ENCODE measurements around the gene SPNS1.

The SPNS1 gene

GRCh38 chr16:29011851-29012250, 37.3 kb downstream of the SPNS1 start:
- no peak overlapping the region for H3K4ac ChIP-seq (ENCODE audit: low read depth, low read length)

GRCh38 chr16:29012913-29013553, 38.5 kb downstream of the SPNS1 start:
- H2BK15ac ChIP-seq (replicated peaks; ENCODE audit: low read depth) = no peak overlapping the region
- no peak overlapping the region for H4K5ac ChIP-seq (ENCODE audit: low read length)
- H3K36me3 ChIP-seq (ENCODE audit: control insufficient read depth, insufficient read depth, low read length) = no peaks in the 10 kb centered on the region
- no peak overlapping the region for H3K27ac ChIP-seq (ENCODE audit: low read depth, low read length)
- no peak overlapping the region for H2AK5ac ChIP-seq (ENCODE audit: low read length)
- H2BK5ac ChIP-seq (ENCODE audit: low read length) = no peak overlapping the region
- no peak overlapping the region for H3K23ac ChIP-seq (ENCODE audit: low read length)
- H3K4ac ChIP-seq (ENCODE audit: low read depth, low read length) = no peak overlapping the region
- DNase-seq = no peak
- no peaks in the 10 kb centered on the region for H3K79me2 ChIP-seq (ENCODE audit: control insufficient read depth, insufficient read depth, low read length)
- no peak overlapping the region for H3K18ac ChIP-seq (ENCODE audit: low read length)
- no CpG with 5 or more reads among the region's 9 CpGs for WGBS (ENCODE audit: extremely low coverage, insufficient coverage, low lambda C conversion rate)
- no peak overlapping the region for H2BK120ac ChIP-seq (ENCODE audit: low read depth, low read length)
- no peak overlapping the region for H3K56ac ChIP-seq (ENCODE audit: low read length)
- H3K79me1 ChIP-seq (ENCODE audit: low read length) = no peaks in the 10 kb centered on the region
- H3K4me2 ChIP-seq (ENCODE audit: low read length) = no peak overlapping the region
- no peak overlapping the region for H3K4me3 ChIP-seq (ENCODE audit: low read length)
- no peaks in the 10 kb centered on the region for H3K27me3 ChIP-seq (ENCODE audit: insufficient read depth, low read length, poor library complexity)
- no peaks in the 10 kb centered on the region for H3K4me1 ChIP-seq (ENCODE audit: control insufficient read depth, low read depth, low read length)
- no peak overlapping the region for H4K8ac ChIP-seq (ENCODE audit: low read depth, low read length)
- no peak overlapping the region for H3K9ac ChIP-seq (ENCODE audit: low read length)

More at GRCh38 chr16:29011851-29012250, 37.3 kb downstream of the SPNS1 start:
- Histone ChIP-seq H3K79me2 (ENCODE audit: control insufficient read depth, insufficient read depth, low read length) (no peaks in the 10 kb centered on the region), H3K4me2 (ENCODE audit: low read length) (no peak overlapping the region), H3K36me3 (ENCODE audit: control insufficient read depth, insufficient read depth, low read length) (no peaks in the 10 kb centered on the region), H2BK120ac (ENCODE audit: low read depth, low read length) (no peak overlapping the region), H3K27me3 (ENCODE audit: insufficient read depth, low read length, poor library complexity) (no peaks in the 10 kb centered on the region), H3K18ac (ENCODE audit: low read length) (no peak overlapping the region), H4K8ac (ENCODE audit: low read depth, low read length) (no peak overlapping the region), H3K9ac (ENCODE audit: low read length) (no peak overlapping the region), H3K27ac (ENCODE audit: low read depth, low read length) (no peak overlapping the region), H2BK15ac (replicated peaks; ENCODE audit: low read depth) (no peak overlapping the region), H3K23ac (ENCODE audit: low read length) (no peak overlapping the region), H3K79me1 (ENCODE audit: low read length) (no peaks in the 10 kb centered on the region), H3K4me1 (ENCODE audit: control insufficient read depth, low read depth, low read length) (no peaks in the 10 kb centered on the region), H2BK5ac (ENCODE audit: low read length) (no peak overlapping the region), H4K5ac (ENCODE audit: low read length) (no peak overlapping the region), H3K56ac (ENCODE audit: low read length) (no peak overlapping the region), H2AK5ac (ENCODE audit: low read length) (no peak overlapping the region), H3K4me3 (ENCODE audit: low read length) (no peak overlapping the region)
- WGBS (ENCODE audit: extremely low coverage, insufficient coverage, low lambda C conversion rate) = no CpG with 5 or more reads among the region's 4 CpGs
- no peak for DNase-seq

GRCh38 chr16:29014561-29015069, 40.0 kb downstream of the SPNS1 start:
- H3K27ac ChIP-seq (ENCODE audit: low read depth, low read length) = no peak overlapping the region
- no peak overlapping the region for H2AK5ac ChIP-seq (ENCODE audit: low read length)
- H3K4me2 ChIP-seq (ENCODE audit: low read length) = no peak overlapping the region
- no peaks in the 10 kb centered on the region for H3K79me2 ChIP-seq (ENCODE audit: control insufficient read depth, insufficient read depth, low read length)
- H3K23ac ChIP-seq (ENCODE audit: low read length) = no peak overlapping the region
- H3K4me1 ChIP-seq (ENCODE audit: control insufficient read depth, low read depth, low read length) = no peaks in the 10 kb centered on the region
- H3K27me3 ChIP-seq (ENCODE audit: insufficient read depth, low read length, poor library complexity) = no peaks in the 10 kb centered on the region
- H3K9ac ChIP-seq (ENCODE audit: low read length) = no peak overlapping the region
- no peak overlapping the region for H3K18ac ChIP-seq (ENCODE audit: low read length)
- no peak overlapping the region for H4K5ac ChIP-seq (ENCODE audit: low read length)
- H2BK5ac ChIP-seq (ENCODE audit: low read length) = no peak overlapping the region
- no peak overlapping the region for H2BK15ac ChIP-seq (replicated peaks; ENCODE audit: low read depth)
- H3K79me1 ChIP-seq (ENCODE audit: low read length) = no peaks in the 10 kb centered on the region
- H2BK120ac ChIP-seq (ENCODE audit: low read depth, low read length) = no peak overlapping the region
- WGBS (ENCODE audit: extremely low coverage, insufficient coverage, low lambda C conversion rate) = no CpG with 5 or more reads among the region's 3 CpGs
- no peak for DNase-seq
- H3K4me3 ChIP-seq (ENCODE audit: low read length) = no peak overlapping the region
- no peak overlapping the region for H3K56ac ChIP-seq (ENCODE audit: low read length)
- H3K4ac ChIP-seq (ENCODE audit: low read depth, low read length) = no peak overlapping the region
- no peaks in the 10 kb centered on the region for H3K36me3 ChIP-seq (ENCODE audit: control insufficient read depth, insufficient read depth, low read length)
- H4K8ac ChIP-seq (ENCODE audit: low read depth, low read length) = no peak overlapping the region

GRCh38 chr16:29022196-29022595, 47.6 kb downstream of the SPNS1 start:
- H2BK15ac ChIP-seq (replicated peaks; ENCODE audit: low read depth) = no peak overlapping the region
- H3K79me2 ChIP-seq (ENCODE audit: control insufficient read depth, insufficient read depth, low read length) = no peaks in the 10 kb centered on the region
- no peak overlapping the region for H2BK5ac ChIP-seq (ENCODE audit: low read length)
- H3K79me1 ChIP-seq (ENCODE audit: low read length) = no peaks in the 10 kb centered on the region
- no peak for DNase-seq
- H4K5ac ChIP-seq (ENCODE audit: low read length) = no peak overlapping the region
- H3K36me3 ChIP-seq (ENCODE audit: control insufficient read depth, insufficient read depth, low read length) = no peaks in the 10 kb centered on the region
- no peak overlapping the region for H3K4me3 ChIP-seq (ENCODE audit: low read length)
- H3K18ac ChIP-seq (ENCODE audit: low read length) = no peak overlapping the region
- no peaks in the 10 kb centered on the region for H3K4me1 ChIP-seq (ENCODE audit: control insufficient read depth, low read depth, low read length)
- H3K27ac ChIP-seq (ENCODE audit: low read depth, low read length) = no peak overlapping the region
- H3K56ac ChIP-seq (ENCODE audit: low read length) = no peak overlapping the region
- H4K8ac ChIP-seq (ENCODE audit: low read depth, low read length) = no peak overlapping the region
- no peaks in the 10 kb centered on the region for H3K27me3 ChIP-seq (ENCODE audit: insufficient read depth, low read length, poor library complexity)
- no peak overlapping the region for H2AK5ac ChIP-seq (ENCODE audit: low read length)
- no peak overlapping the region for H2BK120ac ChIP-seq (ENCODE audit: low read depth, low read length)
- H3K4me2 ChIP-seq (ENCODE audit: low read length) = no peak overlapping the region
- H3K9ac ChIP-seq (ENCODE audit: low read length) = no peak overlapping the region
- H3K23ac ChIP-seq (ENCODE audit: low read length) = no peak overlapping the region
- H3K4ac ChIP-seq (ENCODE audit: low read depth, low read length) = no peak overlapping the region
- WGBS (ENCODE audit: extremely low coverage, insufficient coverage, low lambda C conversion rate) = no CpG with 5 or more reads among the region's 5 CpGs

GRCh38 chr16:29023279-29024277, 49.0 kb downstream of the SPNS1 start:
- H3K56ac ChIP-seq (ENCODE audit: low read length) = no peak overlapping the region
- no peak overlapping the region for H3K4me3 ChIP-seq (ENCODE audit: low read length)
- H4K5ac ChIP-seq (ENCODE audit: low read length) = no peak overlapping the region
- no peak overlapping the region for H4K8ac ChIP-seq (ENCODE audit: low read depth, low read length)
- WGBS (ENCODE audit: extremely low coverage, insufficient coverage, low lambda C conversion rate) = no CpG with 5 or more reads among the region's 15 CpGs
- H2BK5ac ChIP-seq (ENCODE audit: low read length) = no peak overlapping the region
- no peak for DNase-seq
- no peak overlapping the region for H3K18ac ChIP-seq (ENCODE audit: low read length)
- no peak overlapping the region for H3K23ac ChIP-seq (ENCODE audit: low read length)
- no peak overlapping the region for H3K27ac ChIP-seq (ENCODE audit: low read depth, low read length)
- no peak overlapping the region for H3K4ac ChIP-seq (ENCODE audit: low read depth, low read length)
- H3K79me2 ChIP-seq (ENCODE audit: control insufficient read depth, insufficient read depth, low read length) = no peaks in the 10 kb centered on the region
- H2BK120ac ChIP-seq (ENCODE audit: low read depth, low read length) = no peak overlapping the region
- no peaks in the 10 kb centered on the region for H3K27me3 ChIP-seq (ENCODE audit: insufficient read depth, low read length, poor library complexity)
- H3K9ac ChIP-seq (ENCODE audit: low read length) = no peak overlapping the region
- no peaks in the 10 kb centered on the region for H3K36me3 ChIP-seq (ENCODE audit: control insufficient read depth, insufficient read depth, low read length)
- H2AK5ac ChIP-seq (ENCODE audit: low read length) = no peak overlapping the region
- H3K4me2 ChIP-seq (ENCODE audit: low read length) = no peak overlapping the region
- H3K4me1 ChIP-seq (ENCODE audit: control insufficient read depth, low read depth, low read length) = no peaks in the 10 kb centered on the region
- H2BK15ac ChIP-seq (replicated peaks; ENCODE audit: low read depth) = no peak overlapping the region
- H3K79me1 ChIP-seq (ENCODE audit: low read length) = no peaks in the 10 kb centered on the region
